NOMO-1 (cell line): ENCODE measurements around the gene MED9.

Experiments used
- DNase-seq, 2 experiments: peaks; one replicate each; lab custom pipeline; 2025; ENCODE audit not compliant: unreplicated experiment in 2 of 2; lab: John Stamatoyannopoulos, UW

MED9 gene

GRCh38 chr17:17503566-17504130 is 26.8 kb downstream of the MED9 start:
- DNase-seq = no peak

DNA sequence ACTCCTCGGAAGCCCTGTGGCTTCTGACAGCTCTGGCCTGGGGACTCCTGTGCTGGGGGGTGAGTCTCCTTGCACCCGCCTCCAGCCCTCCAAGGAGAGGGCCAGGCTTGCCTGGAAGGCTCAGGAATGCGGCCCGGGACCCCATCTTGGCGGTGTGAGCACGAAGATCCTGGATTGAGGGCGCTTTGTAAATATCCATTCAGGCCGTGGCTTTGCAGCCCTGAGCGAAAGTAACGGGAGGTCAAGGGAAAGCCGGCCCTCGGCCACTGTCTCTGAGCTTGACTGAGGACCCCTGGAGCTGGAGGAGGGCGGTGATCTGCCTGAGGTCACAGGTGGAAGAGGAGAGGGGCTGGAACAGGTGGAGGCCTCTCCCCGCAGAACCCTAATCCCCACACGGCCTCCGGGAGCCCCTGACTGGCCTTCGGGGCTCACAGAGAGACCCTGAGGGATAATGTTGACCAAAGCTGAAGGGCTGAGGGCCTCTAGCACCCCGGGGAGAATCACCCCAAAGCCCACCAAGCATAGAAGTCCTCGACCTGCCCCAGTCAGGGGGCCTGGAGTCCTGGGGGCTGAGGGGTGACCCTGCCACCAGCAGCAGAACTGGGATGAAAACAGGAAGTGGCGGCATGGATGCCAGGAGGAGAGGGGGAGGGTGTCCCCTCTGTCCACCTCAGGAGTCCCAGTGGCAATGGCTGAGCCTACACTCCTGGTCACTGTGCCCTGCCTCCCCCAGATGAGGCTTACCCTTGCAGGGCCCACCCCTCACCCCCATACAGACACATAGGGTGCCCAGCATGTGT is 27.7 kb downstream of the MED9 start:
- DNase-seq = no peak

GRCh38 chr17:17505151-17505550 is 28.4 kb downstream of the MED9 start:
- no peak for DNase-seq

DNA sequence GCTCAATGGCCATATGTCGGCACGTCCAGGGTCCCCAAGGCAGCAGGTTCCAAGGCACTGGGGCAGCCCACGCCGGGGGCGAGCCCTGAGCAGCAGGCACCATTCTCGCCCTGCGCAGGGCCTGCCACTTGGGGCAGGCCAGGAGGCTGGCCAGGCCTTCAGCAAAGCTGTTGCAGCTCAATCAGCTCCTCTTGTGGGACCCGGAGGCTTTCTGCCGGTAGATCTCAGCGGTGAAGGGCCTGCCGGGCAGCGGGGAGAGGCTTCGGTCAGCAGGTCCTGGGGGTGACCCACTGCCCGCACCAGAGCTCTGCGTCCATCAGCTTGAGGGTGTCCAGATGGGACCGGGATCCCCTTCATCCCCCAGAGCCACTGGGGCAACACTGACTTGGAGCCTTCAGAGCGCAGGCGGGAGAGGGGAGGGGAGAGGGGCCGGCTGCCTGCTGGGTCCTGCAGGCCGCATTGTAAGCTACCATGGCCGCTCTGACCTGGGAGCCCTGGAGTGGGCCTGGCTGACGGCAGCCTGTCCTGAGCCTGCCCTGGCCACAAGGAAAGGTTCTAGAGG is 28.9 kb downstream of the MED9 start:
- DNase-seq = no peak

DNA sequence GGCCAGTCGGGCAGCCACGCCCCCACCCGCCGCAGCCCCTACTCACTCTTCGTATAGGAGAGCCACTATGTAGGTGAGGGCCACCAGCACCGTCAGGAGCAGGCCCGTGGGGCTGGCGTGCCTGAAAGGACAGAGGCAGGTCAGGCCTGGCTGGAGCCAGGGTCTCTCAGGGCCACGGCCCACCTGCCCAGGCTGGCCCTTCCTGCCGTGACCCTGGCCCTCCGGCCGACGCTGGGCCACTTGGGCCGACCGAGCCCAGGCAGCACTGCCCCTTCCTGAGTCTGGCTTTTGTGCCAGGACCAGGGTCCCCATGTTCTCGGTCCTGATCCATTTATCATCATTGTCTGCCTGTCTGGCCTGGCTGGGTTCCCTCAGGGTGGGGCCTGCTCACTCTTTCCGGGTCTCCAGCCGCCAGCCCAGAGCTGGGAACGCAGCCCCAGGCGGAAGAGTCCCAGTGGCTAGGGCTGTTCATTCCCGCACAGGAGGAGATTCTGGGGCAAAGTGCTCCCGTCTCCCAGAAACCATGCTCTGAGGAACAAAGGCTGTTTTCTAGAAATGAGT is 29.5 kb downstream of the MED9 start:
- DNase-seq = no peak

- no peak for DNase-seq
Measured at GRCh38 chr17:17506893-17507464, 30.2 kb downstream of the MED9 start.

GRCh38 chr17:17507465-17508011 is 30.7 kb downstream of the MED9 start:
- DNase-seq = no peak

DNA sequence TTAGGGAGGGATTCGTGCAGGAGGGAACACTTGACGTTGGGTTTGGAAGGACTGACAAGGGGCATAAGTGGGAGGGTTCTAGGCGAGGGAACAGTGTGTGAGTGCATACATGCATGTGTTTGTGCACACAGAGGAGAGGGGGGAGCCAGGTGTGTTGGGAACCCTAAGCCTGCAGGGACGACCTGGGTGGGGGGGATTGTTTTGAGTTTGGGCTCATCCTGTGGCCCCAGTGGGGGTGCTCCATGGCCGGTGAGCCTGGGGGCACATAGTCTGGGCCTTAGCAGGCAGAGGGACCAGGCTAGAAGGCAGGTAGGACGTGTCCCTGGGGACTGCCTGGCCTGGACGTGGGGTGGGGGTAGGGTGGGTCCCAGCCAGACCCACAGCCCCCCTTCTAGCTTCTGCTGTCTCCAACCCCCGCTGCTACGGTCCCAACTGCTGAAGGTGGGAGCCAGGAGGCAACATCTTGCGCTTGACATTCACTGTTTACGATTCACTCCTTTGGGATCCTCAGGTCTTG is 31.3 kb downstream of the MED9 start:
- DNase-seq = no peak

GRCh38 chr17:17508646-17509591 is 32.1 kb downstream of the MED9 start:
- no peak for DNase-seq

DNA sequence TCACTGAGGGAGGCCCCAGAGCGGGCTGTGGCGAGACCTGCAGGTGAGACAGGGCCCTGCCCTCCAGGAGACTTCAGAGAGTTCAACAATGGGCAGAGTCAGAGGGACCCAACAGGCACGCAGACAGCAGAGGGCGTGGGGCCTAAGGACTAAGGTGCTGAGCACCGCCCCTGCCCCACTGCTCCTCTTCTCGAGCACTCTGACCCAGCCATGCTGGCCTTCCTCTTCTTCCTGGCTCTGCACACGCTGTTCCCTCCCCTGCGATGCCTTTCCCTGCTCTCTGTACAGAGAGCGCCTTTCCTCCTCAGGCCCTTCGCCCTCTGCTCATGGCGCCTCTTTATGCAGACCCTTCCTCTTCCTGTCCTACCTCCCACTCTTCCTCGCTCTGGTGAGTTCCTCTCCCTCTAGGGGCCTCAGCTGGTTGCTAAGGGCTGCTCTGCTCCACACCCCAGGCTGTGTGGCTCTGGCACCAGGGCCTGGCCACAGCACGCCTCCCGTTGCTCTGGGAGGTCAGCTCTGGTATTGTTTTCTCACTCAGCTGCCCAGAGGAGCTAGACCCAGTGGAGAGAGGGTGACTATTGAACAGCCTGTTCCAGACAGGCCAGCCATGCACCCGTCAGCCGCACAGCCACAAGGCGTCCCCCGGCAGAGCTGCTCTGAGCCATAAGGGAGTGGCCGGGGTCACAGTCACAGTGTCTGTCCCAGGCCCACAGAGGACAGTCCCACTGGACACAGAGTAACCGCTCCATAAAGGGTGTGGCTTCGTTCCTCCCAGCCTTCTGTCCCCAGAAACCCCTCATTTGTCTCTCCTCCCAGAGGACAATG is 33.0 kb downstream of the MED9 start:
- DNase-seq = no peak

DNA sequence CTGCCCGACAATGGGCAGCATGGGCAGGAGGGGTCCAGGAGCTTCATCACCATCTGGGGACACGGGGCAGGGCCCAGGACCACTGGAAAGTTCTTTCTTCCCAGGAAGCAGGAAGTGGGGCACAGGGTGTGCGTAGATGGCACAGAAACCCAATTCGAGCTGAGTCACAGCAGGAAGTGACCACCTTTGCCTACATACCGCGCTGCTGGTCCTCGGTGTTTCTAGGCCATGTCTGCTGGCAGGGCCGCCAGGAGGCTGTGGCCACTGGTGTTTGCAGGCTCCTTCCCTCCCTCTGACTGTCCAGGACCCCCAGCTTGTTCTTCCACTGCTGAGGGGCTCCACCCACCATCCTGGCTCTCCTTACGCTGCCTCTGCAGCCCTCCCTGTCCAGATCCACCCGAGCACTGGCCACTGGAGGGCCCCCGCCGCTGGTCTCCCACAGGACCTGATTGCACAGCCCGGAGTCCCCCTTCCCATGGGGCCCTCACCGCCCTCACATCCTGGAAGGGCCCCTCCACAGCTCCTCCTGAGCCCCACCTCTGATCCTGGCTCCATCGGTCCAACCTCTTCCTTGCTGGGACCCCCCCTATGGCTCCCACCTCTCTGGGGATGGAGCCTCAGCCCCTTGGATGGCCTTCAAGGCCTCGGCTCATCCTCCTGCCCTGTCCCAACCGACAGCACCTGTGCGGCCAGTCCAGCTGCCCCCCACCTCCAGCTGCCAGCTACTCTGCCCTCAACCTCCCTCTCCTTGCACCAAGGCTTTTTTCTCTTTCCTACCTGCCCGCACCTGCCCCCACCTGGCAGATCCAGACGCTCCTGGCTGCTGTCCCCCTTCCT is 33.9 kb downstream of the MED9 start:
- no peak for DNase-seq

DNA sequence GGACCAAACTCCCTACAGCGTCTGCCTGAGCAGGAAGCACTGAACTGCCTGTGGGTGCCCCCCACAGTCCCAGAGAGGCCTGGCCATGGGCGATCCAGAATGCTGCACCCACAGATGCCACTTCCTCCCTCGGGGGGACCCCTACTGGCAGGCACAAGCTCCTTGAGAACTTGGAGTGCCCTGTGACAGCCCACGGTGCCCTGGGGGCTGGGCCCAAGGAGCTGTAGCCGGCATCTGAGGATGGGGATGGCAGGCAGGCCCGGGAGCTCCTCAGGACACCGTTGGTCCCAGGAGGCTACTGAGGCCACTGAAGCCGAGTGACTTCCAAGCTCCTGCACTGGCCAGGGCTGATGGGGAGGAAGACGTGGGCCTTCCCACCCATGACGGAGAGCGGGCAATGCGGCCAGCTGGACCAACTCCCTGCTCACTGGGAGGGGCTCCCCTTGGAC is 34.5 kb downstream of the MED9 start:
- DNase-seq = no peak

- DNase-seq = no peak
Measured at GRCh38 chr17:17511881-17512858, 35.4 kb downstream of the MED9 start.

DNA sequence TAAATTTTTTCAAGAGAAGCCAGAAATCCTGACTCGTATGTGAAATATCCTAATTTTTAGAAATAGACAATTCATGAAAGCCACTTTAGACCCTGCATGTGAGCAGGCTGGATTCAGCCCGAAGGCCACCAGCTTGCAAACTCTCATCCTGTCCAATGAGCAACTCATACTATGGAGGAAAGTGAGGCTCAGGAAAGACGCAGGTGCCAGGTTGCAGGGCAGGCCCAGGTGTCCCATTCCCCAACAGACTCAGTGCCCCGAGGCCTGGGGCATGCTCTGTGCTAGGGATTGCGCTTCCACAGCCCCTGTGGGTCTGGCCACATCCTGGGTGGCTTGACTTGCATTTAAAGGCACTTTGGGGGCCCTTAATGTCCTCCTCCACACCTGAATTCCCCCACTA is 36.1 kb downstream of the MED9 start:
- DNase-seq = no peak

GRCh38 chr17:17513626-17514025 is 36.8 kb downstream of the MED9 start:
- DNase-seq = no peak

- no peak for DNase-seq
Measured at GRCh38 chr17:17514361-17514992, 37.7 kb downstream of the MED9 start.
